HG03439 (cell line): Measurements from ENCODE around the gene DCDC2.
"Not testable (repeated sequence)": the region's sequence is repeated elsewhere in the genome, so short reads cannot be mapped to it uniquely, and the experiment has no call there.

ENCODE experiments used
- ATAC-seq: cut with Tn5 transposase; IDR thresholded peaks from one replicate; pipeline ENCODE4 v1.9.1; 2021; ENCODE audit warnings: mild to moderate bottlenecking, moderate library complexity; ENCODE audit not compliant: unreplicated experiment

The DCDC2 gene

DNA sequence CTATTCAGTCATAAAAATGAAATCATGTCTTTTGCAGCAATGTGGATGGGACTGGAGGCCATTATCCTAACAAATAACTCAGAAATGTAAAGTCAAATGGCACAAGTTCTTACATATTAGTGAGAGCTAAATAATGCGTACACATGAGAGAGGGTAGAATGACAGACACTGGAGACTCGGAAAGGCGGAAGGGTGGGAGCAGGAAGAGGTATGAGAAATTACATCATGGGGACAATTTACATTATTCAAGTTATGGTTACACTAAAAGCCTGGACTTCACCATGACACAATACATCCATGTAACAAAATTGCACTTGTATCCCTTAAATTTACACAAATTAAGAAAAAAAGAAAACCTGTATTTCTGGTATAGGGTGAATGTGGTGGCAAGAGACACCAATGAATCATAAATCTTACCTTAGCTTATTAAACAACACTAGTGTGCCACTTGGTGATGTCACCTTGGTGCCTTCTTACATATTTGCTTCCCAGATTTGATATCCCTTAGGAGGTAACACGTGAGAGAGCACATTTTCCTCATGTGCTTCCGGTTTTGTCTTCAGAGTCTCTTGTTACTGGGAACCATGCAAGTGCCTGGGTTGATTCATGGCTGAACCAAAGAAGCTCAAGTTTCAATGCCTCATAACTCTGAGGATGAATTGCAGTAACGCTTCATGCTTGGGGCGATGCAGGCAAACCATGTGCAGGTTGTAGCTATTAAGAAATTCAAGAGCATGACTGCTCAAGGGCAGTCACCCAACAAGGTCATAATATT lies 84.6 kb downstream of the DCDC2 start:
- no peak for ATAC-seq

DNA sequence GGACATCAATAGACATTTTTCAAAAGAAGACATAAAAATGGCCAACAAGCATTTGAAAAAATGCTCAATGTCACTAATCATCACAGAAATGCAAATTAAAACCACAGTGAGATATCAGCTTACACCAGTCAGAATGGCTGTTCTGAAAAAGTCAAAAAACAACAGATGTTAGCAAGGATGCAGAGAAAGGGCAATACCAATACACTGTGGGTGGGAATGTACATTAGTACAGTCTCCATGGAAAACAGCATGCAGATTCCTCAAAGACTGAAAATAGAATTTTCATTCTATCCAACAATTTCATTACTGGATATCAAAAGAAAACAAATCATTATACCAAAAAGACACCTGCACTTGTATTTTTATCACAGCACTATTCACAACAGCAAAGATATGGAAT lies 85.3 kb downstream of the DCDC2 start:
- ATAC-seq, result no peak

DNA sequence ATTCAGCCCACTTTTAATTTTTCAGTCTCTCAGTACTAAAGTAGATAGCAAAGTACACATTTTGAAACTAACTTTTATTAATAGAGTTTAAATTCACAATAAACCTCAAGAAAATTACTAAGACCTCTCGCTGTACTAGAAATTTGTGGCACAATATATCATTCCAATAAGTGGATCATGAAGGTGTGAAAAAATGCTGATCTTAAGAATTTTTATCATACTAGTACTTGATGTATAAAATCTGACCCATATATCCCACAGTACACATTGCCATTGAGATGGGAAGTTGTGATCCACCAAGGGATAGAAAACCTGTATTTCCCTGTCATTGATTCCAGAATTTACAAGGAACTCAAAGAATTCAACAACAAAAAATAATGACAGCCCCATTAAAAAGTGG lies 85.7 kb downstream of the DCDC2 start:
- ATAC-seq, result no peak

DNA sequence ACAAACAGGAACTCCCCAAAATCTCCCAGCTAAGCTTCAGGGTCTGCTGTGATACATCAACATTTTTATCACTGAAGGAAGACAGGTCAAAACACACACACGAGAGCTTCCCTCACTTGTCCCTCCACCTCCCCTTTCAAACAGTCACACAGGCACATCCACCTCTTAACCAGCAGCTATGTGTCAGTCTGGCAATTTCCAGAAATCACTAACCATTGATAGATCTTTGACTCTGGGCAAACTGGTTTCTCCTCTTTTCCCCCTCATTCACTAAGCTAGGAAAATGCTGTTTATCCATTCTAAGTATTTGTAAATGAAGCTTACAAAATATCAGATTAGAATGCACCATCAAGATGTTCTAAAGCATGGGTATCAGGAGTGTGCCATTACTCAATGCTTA lies 87.8 kb downstream of the DCDC2 start:
- ATAC-seq, result no peak

- not testable (repeated sequence) for ATAC-seq
Observed at GRCh38 chr6:24258214-24258613, 99.6 kb downstream of the DCDC2 start.

DNA sequence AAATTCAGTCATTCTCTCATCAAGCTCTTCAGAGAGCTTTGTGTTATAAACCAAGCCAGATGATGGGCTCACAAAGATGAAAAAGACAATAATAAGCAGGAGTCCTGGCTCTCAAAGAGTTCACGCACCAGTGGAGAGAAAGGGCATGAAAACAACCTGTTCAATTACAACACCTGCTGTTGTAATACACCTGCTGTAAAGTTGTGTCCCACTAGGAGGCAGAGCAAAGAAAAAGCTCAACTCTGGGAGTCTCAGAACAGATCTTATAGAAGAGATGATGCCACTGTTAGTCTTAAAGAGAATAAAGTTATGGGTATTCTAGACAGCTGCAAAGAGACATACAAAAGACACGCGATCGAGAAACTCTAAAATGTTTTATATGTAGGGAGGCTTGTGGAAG lies 100.6 kb downstream of the DCDC2 start:
- no peak for ATAC-seq

DNA sequence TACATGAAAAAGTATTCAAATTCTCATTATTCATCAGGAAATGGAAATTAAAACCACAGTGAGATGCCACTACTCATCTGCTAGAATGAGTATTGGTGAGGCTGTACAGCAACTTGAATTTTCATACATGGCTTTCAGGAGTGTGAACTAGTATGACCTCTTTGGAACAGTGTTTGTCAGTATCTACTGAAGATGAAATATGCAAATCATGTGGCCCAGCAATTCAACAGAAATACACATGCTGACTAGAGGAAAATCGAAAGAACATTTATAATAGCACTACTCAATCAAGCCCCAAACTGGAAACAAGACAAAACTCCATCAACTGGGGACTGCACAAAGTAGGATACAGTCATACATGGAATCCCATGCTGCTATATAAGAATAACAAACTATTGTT lies 102.2 kb downstream of the DCDC2 start:
- peak; percentile 98 for ATAC-seq

GRCh38 chr6:24253360-24253759 lies 104.5 kb downstream of the DCDC2 start:
- no peak for ATAC-seq

- no peak for ATAC-seq
Observed at GRCh38 chr6:24252280-24252679, 105.6 kb downstream of the DCDC2 start.

GRCh38 chr6:24251339-24251738 lies 106.5 kb downstream of the DCDC2 start:
- no peak for ATAC-seq

DNA sequence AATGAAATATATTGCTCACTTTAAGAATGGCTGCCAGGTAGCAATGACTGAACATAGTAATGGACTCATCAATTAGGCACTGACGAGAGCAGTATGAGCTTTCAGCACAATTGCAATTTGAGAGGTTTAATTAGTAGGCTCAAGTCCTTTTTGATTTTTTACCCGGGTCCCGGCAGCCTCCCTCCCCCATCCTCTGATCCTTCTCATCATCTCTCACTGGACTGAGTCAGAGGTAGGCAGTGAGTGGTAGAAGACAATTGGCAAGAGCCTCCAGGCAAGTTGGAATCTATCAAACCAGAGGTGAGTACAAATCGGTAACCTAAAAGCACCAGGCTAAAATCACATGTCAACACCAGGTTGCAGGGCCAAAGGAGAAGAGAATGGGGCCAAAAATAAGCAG lies 107.9 kb downstream of the DCDC2 start:
- ATAC-seq, result no peak

- no peak for ATAC-seq
Observed at GRCh38 chr6:24245275-24245674, 112.6 kb downstream of the DCDC2 start.

DNA sequence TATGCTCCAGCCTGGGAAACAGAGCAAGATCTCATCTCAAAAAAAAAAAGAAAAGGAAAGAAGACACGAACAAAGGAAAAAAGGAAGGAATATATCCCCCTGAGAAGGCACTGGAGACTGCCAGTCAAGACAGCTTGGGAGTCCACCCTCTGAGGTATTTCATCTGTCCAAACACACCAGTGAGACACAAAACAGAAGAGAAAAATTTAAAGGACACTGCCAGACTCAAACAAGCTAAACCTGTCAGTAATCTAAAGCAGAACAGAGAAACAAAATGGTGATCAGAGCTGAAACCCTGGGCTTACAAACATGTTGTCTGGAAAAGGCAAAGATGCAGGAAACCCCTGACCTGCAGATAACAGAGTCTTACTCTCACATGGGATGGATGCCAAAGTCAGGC lies 114.9 kb downstream of the DCDC2 start:
- no peak for ATAC-seq

DNA sequence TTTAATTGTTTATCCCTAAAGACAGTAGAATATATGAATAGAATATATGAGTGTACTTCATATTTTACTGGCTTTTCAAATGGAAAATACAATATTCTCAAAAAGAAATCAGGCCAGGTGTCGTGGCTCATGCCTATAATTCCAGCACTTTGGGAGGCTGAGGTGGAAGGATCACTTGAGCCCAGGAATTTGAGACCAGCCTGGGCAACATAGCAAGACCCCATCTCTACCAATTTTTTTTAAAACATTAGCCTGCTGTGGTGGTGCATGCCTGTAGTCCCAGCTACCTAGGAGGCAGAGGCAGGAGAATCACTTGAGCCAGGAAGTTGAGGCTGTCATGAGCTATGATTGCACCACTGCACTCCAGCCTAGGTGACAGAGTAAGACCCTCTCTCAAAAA lies 116.1 kb downstream of the DCDC2 start:
- ATAC-seq, result not testable (repeated sequence)

DNA sequence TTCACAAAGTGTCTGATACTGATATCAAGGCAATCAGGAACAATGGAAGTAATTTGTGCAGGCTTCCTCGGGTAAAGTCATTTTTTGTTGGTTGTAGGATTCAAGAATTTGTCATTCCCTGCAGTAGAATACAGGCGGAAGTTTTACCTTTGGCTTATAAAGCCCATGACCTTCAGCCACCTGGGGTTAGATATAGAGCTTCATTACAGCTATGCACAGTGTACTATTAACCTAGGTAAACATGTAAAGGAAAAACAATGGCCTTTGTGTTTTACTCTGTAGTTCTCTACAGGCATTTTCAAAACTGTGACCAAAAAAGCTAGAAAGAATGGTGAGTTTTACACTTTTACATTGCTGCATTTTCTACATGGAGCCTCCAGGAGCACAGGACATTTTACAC lies 116.9 kb downstream of the DCDC2 start:
- ATAC-seq, result no peak

DNA sequence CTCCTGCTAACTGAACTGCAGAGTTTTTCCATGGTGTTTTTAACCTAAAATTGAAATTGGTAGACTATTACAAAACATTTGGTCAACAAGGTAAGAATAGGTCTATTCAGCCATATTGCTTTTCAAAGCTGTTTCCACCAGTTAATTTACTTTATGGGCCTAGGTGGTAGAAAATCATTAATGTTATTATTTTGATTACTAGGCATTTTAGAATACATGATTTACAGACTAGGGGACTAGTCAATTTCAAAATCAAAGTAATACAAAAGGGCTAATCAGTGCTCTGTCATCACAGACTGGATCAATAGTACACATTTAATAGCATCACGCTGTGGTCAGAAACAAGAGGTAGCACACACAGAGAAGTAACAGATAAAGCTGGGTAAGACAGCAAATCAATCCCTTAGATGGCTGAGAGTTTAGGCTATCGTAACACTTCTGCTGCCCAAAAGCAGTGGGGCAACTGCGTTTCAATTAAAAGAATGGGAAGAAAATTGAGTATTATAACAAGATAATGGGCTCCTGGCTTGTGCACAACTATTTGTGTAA lies 117.4 kb downstream of the DCDC2 start:
- ATAC-seq, result no peak

DNA sequence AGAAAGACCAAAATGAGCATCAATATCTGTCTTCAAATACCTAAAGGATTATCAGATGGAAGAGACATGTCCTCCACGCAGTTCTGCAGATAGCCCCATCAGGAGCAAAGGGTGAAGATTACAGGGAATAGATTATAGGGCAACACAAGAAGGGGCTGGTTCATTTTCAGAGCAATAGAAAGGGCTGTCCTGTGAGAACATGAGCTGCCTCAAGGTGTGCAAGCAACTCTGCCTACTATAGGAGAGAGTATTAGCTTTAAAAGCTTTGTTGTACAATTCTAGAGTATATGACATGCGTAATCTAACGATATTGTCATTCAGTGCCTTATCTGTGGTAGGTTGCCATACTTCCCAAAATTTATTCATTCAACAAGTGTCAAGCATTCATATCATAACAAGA lies 119.2 kb downstream of the DCDC2 start:
- no peak for ATAC-seq

DNA sequence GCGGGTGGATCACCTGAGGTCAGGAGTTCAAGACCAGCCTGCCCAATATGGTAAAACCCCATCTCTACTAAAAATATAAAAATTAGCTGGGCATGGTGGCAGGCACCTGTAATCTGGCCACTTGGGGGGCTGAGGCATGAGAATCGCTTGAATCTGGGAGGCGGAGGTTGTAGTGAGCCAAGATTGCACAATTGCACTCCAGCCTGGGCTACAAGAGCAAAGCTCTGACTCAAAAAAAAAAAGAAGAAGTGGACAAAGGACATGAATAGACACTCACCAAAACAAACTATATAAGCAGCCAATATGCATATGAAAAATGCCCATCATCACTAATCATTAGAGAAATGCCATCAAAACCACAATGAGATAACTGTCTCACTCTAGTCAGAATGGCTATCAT lies 121.1 kb downstream of the DCDC2 start:
- not testable (repeated sequence) for ATAC-seq

- ATAC-seq, result no peak
Observed at GRCh38 chr6:24233813-24234442, 123.9 kb downstream of the DCDC2 start.

GRCh38 chr6:24231438-24231977 lies 126.4 kb downstream of the DCDC2 start:
- no peak for ATAC-seq

- no peak for ATAC-seq
Observed at GRCh38 chr6:24229696-24230405, 128.0 kb downstream of the DCDC2 start.
